H1 (cell line): ENCODE data around the gene SHISAL1. TPM values are rescaled to one million over a fixed set of nuclear protein-coding genes. Genes with fewer than 3 reads are reported as not detected.

Source experiments
- ASH2L ChIP-seq: fragments of 200-600, 300-600 bp; sonication (generic); IDR thresholded peaks from one replicate; pipeline ENCODE4 v1.7.1; 2017; ENCODE audit warnings: low read length
- CEBPB ChIP-seq: IDR thresholded peaks from 2 replicates; pipeline ENCODE4 v1.6.1; 2012; ENCODE audit warnings: low read depth, low read length
- CREB1 ChIP-seq: IDR thresholded peaks from 2 replicates; pipeline ENCODE4 v1.6.1; 2012; ENCODE audit warnings: inconsistent platforms
- HDAC2 ChIP-seq, 2 experiments: fragments of 300-600 bp in 1 of 2; sonication (generic) in 1 of 2; IDR thresholded peaks; 2 replicates each; pipeline ENCODE4 v1.6.1; 2011 to 2012; ENCODE audit warnings: low read depth in 2 of 2, low read length in 2 of 2, mild to moderate bottlenecking in 2 of 2, moderate library complexity in 2 of 2, borderline replicate concordance in 1 of 2, inconsistent platforms in 1 of 2
- MAFK ChIP-seq: IDR thresholded peaks from 2 replicates; pipeline ENCODE4 v1.6.1; 2012; ENCODE audit warnings: low read depth, mild to moderate bottlenecking, improper control_type of control experiment, low read length
- SP1 ChIP-seq: IDR thresholded peaks from 2 replicates; pipeline ENCODE4 v1.6.1; 2011; ENCODE audit warnings: low read depth, low read length
- TAF1 ChIP-seq: IDR thresholded peaks from 2 replicates; pipeline ENCODE4 v1.6.1; 2011; ENCODE audit warnings: mild to moderate bottlenecking, low read depth, low read length
- polyA plus RNA-seq, 7 experiments: library from polyadenylated mRNA; depleted of rRNA in 3 of 7; stranded (reverse) in 5 of 7; unstranded in 2 of 7; fragments of >200 nt in 5 of 7; fragments of 200-250 nt in 2 of 7; gene quantifications; 1 replicate in 5 of 7; 2 replicates in 1 of 7; 4 replicates in 1 of 7; pipeline versions ENCODE4 v1.2.1 to v1.2.3, GENCODE V29; 2011 to 2013; ENCODE audit warnings: missing spikeins in 2 of 7, mixed read lengths in 2 of 7
- total RNA-seq: library from RNA; stranded (reverse); fragmentation: NEBNext Ultra II Directional; extraction: Animal tissue kit (Norgen Biotek cat#: 25700); gene quantifications from 2 replicates; pipeline ENCODE4 v1.2.1, GENCODE V29; 2021
- TF ChIP-seq, protein P1 (sequence below): fragments of 300-600 bp; sonication (generic); IDR thresholded peaks from 2 replicates; pipeline ENCODE4 v1.7.1; 2012; ENCODE audit warnings: low read length, moderate library complexity, mild to moderate bottlenecking, inconsistent platforms; ENCODE audit not compliant: insufficient replicate concordance
- TF ChIP-seq, protein P2 (sequence below), 3 experiments: IDR thresholded peaks; 1 replicate in 2 of 3; 2 replicates in 1 of 3; pipeline versions ENCODE4 v1.5.1 to v1.6.1; 2011; ENCODE audit warnings: low read length in 3 of 3, mild to moderate bottlenecking in 3 of 3, inconsistent platforms in 2 of 3, low read depth in 1 of 3, moderate library complexity in 1 of 3; ENCODE audit not compliant: insufficient read depth in 1 of 3; ENCODE audit errors: control extremely low read depth in 1 of 3

SHISAL1 gene
- total and polyA plus RNA-seq, 2 of the 8 experiments (the other 6 are each of a cell fraction or from before 2014, with no cell fraction given), result 3.7 to 5.8 TPM

GRCh38 chr22:44200855-44201550 is 111.7 kb downstream of the SHISAL1 start (continued):
- TF ChIP-seq, protein P1, sequence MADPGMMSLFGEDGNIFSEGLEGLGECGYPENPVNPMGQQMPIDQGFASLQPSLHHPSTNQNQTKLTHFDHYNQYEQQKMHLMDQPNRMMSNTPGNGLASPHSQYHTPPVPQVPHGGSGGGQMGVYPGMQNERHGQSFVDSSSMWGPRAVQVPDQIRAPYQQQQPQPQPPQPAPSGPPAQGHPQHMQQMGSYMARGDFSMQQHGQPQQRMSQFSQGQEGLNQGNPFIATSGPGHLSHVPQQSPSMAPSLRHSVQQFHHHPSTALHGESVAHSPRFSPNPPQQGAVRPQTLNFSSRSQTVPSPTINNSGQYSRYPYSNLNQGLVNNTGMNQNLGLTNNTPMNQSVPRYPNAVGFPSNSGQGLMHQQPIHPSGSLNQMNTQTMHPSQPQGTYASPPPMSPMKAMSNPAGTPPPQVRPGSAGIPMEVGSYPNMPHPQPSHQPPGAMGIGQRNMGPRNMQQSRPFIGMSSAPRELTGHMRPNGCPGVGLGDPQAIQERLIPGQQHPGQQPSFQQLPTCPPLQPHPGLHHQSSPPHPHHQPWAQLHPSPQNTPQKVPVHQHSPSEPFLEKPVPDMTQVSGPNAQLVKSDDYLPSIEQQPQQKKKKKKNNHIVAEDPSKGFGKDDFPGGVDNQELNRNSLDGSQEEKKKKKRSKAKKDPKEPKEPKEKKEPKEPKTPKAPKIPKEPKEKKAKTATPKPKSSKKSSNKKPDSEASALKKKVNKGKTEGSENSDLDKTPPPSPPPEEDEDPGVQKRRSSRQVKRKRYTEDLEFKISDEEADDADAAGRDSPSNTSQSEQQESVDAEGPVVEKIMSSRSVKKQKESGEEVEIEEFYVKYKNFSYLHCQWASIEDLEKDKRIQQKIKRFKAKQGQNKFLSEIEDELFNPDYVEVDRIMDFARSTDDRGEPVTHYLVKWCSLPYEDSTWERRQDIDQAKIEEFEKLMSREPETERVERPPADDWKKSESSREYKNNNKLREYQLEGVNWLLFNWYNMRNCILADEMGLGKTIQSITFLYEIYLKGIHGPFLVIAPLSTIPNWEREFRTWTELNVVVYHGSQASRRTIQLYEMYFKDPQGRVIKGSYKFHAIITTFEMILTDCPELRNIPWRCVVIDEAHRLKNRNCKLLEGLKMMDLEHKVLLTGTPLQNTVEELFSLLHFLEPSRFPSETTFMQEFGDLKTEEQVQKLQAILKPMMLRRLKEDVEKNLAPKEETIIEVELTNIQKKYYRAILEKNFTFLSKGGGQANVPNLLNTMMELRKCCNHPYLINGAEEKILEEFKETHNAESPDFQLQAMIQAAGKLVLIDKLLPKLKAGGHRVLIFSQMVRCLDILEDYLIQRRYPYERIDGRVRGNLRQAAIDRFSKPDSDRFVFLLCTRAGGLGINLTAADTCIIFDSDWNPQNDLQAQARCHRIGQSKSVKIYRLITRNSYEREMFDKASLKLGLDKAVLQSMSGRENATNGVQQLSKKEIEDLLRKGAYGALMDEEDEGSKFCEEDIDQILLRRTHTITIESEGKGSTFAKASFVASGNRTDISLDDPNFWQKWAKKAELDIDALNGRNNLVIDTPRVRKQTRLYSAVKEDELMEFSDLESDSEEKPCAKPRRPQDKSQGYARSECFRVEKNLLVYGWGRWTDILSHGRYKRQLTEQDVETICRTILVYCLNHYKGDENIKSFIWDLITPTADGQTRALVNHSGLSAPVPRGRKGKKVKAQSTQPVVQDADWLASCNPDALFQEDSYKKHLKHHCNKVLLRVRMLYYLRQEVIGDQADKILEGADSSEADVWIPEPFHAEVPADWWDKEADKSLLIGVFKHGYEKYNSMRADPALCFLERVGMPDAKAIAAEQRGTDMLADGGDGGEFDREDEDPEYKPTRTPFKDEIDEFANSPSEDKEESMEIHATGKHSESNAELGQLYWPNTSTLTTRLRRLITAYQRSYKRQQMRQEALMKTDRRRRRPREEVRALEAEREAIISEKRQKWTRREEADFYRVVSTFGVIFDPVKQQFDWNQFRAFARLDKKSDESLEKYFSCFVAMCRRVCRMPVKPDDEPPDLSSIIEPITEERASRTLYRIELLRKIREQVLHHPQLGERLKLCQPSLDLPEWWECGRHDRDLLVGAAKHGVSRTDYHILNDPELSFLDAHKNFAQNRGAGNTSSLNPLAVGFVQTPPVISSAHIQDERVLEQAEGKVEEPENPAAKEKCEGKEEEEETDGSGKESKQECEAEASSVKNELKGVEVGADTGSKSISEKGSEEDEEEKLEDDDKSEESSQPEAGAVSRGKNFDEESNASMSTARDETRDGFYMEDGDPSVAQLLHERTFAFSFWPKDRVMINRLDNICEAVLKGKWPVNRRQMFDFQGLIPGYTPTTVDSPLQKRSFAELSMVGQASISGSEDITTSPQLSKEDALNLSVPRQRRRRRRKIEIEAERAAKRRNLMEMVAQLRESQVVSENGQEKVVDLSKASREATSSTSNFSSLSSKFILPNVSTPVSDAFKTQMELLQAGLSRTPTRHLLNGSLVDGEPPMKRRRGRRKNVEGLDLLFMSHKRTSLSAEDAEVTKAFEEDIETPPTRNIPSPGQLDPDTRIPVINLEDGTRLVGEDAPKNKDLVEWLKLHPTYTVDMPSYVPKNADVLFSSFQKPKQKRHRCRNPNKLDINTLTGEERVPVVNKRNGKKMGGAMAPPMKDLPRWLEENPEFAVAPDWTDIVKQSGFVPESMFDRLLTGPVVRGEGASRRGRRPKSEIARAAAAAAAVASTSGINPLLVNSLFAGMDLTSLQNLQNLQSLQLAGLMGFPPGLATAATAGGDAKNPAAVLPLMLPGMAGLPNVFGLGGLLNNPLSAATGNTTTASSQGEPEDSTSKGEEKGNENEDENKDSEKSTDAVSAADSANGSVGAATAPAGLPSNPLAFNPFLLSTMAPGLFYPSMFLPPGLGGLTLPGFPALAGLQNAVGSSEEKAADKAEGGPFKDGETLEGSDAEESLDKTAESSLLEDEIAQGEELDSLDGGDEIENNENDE, result no peak
- TF ChIP-seq MAFK (no peak), ASH2L (no peak), CREB1 (no peak), TAF1 (no peak), SP1 (no peak), CEBPB (no peak), HDAC2 (IDR thresholded peaks at IDR 0.05; ENCODE audit: borderline replicate concordance in 1 of 2, low read depth in 2 of 2, low read length in 2 of 2) (no peak)
- TF ChIP-seq, protein P2, sequence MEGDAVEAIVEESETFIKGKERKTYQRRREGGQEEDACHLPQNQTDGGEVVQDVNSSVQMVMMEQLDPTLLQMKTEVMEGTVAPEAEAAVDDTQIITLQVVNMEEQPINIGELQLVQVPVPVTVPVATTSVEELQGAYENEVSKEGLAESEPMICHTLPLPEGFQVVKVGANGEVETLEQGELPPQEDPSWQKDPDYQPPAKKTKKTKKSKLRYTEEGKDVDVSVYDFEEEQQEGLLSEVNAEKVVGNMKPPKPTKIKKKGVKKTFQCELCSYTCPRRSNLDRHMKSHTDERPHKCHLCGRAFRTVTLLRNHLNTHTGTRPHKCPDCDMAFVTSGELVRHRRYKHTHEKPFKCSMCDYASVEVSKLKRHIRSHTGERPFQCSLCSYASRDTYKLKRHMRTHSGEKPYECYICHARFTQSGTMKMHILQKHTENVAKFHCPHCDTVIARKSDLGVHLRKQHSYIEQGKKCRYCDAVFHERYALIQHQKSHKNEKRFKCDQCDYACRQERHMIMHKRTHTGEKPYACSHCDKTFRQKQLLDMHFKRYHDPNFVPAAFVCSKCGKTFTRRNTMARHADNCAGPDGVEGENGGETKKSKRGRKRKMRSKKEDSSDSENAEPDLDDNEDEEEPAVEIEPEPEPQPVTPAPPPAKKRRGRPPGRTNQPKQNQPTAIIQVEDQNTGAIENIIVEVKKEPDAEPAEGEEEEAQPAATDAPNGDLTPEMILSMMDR (IDR thresholded peaks at IDR 0.05; ENCODE audit: control extremely low read depth in 1 of 3, insufficient read depth in 1 of 3, low read depth in 1 of 3, low read length in 3 of 3), result no peak
